SK-N-SH (cell line): Measurements from ENCODE around the gene IRAK4.

Experiments
- RCOR1 ChIP-seq: fragments of 150-350 bp; IDR thresholded peaks from 2 replicates; pipeline ENCODE4 v1.6.1; 2017; ENCODE audit warnings: antibody characterized with exemption, low read length
- YY1 ChIP-seq: IDR thresholded peaks from 2 replicates; pipeline ENCODE4 v1.4.0; 2012; ENCODE audit warnings: low read depth, mild to moderate bottlenecking
- TF ChIP-seq, protein P1 (sequence below): fragments of 200-600 bp; sonication (generic); IDR thresholded peaks from 2 replicates; pipeline ENCODE4 v1.6.1; 2017; ENCODE audit warnings: antibody characterized with exemption, mild to moderate bottlenecking, moderate library complexity
- TF ChIP-seq, protein P2 (sequence below): IDR thresholded peaks from 2 replicates; pipeline ENCODE4 v1.4.0; 2012; ENCODE audit warnings: low read depth, borderline replicate concordance

DNA sequence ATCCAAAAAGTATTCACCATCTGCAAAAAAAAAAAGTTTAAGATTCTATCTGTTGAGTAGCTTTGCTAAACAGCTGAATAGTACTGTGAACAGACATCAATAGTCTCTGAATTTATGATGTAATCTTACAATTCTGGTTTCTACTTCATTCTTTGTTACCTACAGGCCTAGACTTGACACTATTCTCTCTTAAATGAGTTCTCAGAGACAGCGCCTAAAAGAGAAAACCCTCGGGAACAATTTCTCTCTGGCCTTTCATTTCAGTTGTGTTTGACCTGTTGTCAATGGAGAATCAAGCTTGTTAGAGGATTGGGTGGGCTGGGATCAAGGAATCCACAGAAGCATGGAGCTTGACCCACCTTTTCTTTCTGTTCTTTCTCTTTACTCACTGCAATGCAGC, 53.3 kb downstream of the IRAK4 start:
- no peak for TF ChIP-seq RCOR1
- TF ChIP-seq YY1 = no peak
- TF ChIP-seq, protein P1, sequence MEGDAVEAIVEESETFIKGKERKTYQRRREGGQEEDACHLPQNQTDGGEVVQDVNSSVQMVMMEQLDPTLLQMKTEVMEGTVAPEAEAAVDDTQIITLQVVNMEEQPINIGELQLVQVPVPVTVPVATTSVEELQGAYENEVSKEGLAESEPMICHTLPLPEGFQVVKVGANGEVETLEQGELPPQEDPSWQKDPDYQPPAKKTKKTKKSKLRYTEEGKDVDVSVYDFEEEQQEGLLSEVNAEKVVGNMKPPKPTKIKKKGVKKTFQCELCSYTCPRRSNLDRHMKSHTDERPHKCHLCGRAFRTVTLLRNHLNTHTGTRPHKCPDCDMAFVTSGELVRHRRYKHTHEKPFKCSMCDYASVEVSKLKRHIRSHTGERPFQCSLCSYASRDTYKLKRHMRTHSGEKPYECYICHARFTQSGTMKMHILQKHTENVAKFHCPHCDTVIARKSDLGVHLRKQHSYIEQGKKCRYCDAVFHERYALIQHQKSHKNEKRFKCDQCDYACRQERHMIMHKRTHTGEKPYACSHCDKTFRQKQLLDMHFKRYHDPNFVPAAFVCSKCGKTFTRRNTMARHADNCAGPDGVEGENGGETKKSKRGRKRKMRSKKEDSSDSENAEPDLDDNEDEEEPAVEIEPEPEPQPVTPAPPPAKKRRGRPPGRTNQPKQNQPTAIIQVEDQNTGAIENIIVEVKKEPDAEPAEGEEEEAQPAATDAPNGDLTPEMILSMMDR = no peak
- TF ChIP-seq, protein P2, sequence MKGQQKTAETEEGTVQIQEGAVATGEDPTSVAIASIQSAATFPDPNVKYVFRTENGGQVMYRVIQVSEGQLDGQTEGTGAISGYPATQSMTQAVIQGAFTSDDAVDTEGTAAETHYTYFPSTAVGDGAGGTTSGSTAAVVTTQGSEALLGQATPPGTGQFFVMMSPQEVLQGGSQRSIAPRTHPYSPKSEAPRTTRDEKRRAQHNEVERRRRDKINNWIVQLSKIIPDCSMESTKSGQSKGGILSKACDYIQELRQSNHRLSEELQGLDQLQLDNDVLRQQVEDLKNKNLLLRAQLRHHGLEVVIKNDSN = no peak
